ENCODE measurements around the gene FNDC7.

- TF ChIP-seq CTCF (IDR thresholded peaks at IDR 0.05) (no peak), EP300 (IDR thresholded peaks at IDR 0.05) (no peak)
These were observed 79.1 kb downstream of the FNDC7 start for GRCh38 chr1:108791790-108792189.
